Body of pancreas (tissue), 4 donors: ENCODE measurements around the gene UGT1A6. TPM values are rescaled to one million over a fixed set of nuclear protein-coding genes. Genes with fewer than 3 reads are reported as not detected.

Experiments used
- ATAC-seq: fragments of 150-250 bp; one replicate; pipeline ENCODE4 v1.9.1; 2016
- DNase-seq, 4 donors: peaks; one replicate each; pipeline ENCODE4 v3.0.0-alpha.2; 2019
- H3K27ac ChIP-seq, 4 donors: fragments of 200-600 bp; sonication (generic); 1 replicate in 3 of 4; 2 replicates in 1 of 4; pipeline versions ENCODE4 v1.5.1 to v1.6.1; 2016 to 2019; ENCODE audit warnings: mild to moderate bottlenecking in 1 of 4, mixed read lengths in 1 of 4, moderate library complexity in 1 of 4
- H3K27me3 ChIP-seq, 2 donors: fragments of 200-600 bp; sonication (generic); one replicate each; pipeline ENCODE4 v1.6.0; 2016; ENCODE audit warnings: mild to moderate bottlenecking in 1 of 2
- H3K36me3 ChIP-seq, 2 donors: fragments of 200-600 bp; sonication (generic); replicated peaks in 1 of 2; 2 replicates each; pipeline ENCODE4 v1.5.1; 2016; ENCODE audit warnings: low read depth in 2 of 2; ENCODE audit not compliant: insufficient read depth in 1 of 2
- H3K4me1 ChIP-seq: fragments of 200-600 bp; sonication (generic); one replicate; pipeline ENCODE4 v1.6.0; 2016
- H3K4me3 ChIP-seq, 2 donors: fragments of 200-600 bp; sonication (generic); 1 replicate in 1 of 2; 2 replicates in 1 of 2; pipeline ENCODE4 v1.5.1; 2016 to 2019
- H3K9me3 ChIP-seq, 3 donors: fragments of 200-600 bp; sonication (generic); 1 replicate in 2 of 3; 2 replicates in 1 of 3; pipeline ENCODE4 v1.5.1; 2016
- POLR2A ChIP-seq, 3 donors: fragments of 450-650 bp; IDR thresholded peaks; one replicate each; pipeline ENCODE4 v1.6.1; 2016; ENCODE audit warnings: antibody characterized with exemption in 3 of 3, mild to moderate bottlenecking in 2 of 3
- WGBS, 2 donors: methylation state at CpG; one replicate each; pipeline ENCODE4 v1.1.5; 2017; 5-methylcytosine and 5-hydroxymethylcytosine counted together
- intact Hi-C: fragments of 100-400 bp; cut with DNase I; formaldehyde crosslinking; loops from one replicate; pipeline ENCODE4 v1.15.1; 2023
- total RNA-seq, 2 donors: library from RNA; depleted of rRNA; stranded (reverse); fragments of >200 nt; gene quantifications; one replicate each; pipeline ENCODE4 v1.1.0, GENCODE V29; 2016
- TF ChIP-seq, protein P1 (sequence below), 7 experiments: fragments of 450-650 bp in 4 of 7; fragments of 200-600 bp in 3 of 7; sonication (generic) in 3 of 7; IDR thresholded peaks; one replicate each; pipeline ENCODE4 v1.5.1; 2016 to 2019; ENCODE audit warnings: antibody characterized with exemption in 7 of 7

The UGT1A6 gene
- total RNA-seq, 2 donors from 2014 or later: 0.33 TPM; not detected in 1

DNA sequence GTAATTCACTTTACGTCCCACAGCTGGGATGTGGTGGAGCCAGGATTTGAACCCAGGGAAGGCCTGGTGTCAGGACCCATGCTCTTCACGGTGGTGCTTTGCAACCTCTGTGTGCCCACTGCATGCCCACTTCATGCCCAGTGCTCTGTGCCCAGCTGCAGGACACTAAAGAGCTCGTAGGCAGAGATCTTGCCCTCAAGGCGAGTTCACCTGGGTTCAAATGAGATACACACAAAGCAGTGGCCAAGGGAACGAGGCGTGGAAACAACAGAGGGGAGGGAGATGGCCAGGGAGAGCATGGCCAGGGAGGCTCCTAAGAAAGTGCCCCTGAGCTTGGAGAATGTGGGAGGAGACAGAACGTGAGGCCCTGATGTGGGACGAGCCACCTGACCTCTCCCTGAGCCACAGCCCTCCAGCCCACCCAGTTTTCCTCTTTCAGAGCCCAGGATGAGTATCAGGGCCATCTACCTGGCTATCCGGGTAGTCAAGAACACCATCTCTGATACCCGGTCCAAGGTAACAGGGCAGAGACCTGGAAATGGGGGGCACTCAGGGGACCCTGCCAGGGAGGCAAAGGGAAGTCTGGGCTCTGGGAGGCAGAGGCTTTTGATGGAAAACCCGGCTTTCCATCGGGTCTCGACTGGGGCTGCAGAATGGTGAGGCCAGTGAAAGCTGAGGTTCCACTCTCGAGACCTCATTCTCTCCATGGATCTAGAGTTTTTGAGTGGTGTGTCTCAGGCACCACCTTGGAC, 105.8 kb downstream of the UGT1A6 start:
- H3K9me3 ChIP-seq: no peaks in the 10 kb centered on the region
- WGBS, 2 donors: 59 to 72% methylated on average over 13 to 14 of the region's 14 CpGs
- no peak overlapping the region for H3K4me3 ChIP-seq
- no peaks in the 10 kb centered on the region for H3K27me3 ChIP-seq
- H3K4me1 ChIP-seq: no peaks in the 10 kb centered on the region
- H3K36me3 ChIP-seq: no peaks in the 10 kb centered on the region
- intact Hi-C loops: no loop called here
- H3K27ac ChIP-seq: no peak overlapping the region
- DNase-seq: peak in 1 of 4 donors; percentile 3
- ATAC-seq: no peak
- TF ChIP-seq, protein P1, sequence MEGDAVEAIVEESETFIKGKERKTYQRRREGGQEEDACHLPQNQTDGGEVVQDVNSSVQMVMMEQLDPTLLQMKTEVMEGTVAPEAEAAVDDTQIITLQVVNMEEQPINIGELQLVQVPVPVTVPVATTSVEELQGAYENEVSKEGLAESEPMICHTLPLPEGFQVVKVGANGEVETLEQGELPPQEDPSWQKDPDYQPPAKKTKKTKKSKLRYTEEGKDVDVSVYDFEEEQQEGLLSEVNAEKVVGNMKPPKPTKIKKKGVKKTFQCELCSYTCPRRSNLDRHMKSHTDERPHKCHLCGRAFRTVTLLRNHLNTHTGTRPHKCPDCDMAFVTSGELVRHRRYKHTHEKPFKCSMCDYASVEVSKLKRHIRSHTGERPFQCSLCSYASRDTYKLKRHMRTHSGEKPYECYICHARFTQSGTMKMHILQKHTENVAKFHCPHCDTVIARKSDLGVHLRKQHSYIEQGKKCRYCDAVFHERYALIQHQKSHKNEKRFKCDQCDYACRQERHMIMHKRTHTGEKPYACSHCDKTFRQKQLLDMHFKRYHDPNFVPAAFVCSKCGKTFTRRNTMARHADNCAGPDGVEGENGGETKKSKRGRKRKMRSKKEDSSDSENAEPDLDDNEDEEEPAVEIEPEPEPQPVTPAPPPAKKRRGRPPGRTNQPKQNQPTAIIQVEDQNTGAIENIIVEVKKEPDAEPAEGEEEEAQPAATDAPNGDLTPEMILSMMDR (IDR thresholded peaks at IDR 0.05): no peak
- TF ChIP-seq POLR2A (IDR thresholded peaks at IDR 0.05): no peak

DNA sequence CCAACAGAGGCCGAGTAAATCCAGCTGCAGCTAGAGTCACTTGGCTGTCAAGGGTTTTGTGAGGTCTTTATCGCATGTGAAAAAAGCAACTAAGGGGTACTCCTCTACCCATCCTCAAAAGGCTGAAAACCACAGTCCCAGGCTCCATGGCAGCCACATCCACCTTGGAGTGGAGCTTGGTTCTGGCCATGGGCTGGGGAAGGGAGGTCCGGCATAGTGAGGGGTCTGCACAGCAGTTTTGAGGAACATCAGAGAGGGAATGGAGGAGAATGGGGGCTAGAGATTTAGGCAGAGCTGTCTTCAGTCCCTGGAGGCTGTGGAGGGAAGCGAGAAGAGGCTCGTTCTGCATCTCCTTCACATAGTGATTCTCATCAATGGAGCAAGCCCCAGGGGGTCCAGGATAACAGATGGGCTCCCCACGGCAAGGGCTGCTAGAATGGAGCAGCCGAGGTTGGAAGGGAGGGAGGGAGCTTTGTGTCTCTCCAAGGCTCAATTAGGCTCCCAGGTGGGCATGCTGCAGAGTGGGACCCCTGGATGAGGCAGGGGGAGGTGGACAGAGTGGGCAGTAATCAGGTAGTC, 106.5 kb downstream of the UGT1A6 start:
- Histone ChIP-seq H3K9me3 (no peaks in the 10 kb centered on the region), H3K27me3 (no peaks in the 10 kb centered on the region), H3K4me1 (no peaks in the 10 kb centered on the region), H3K4me3 (no peak overlapping the region), H3K27ac (no peak overlapping the region), H3K36me3 (no peaks in the 10 kb centered on the region)
- no peak for ATAC-seq
- WGBS, 2 donors: 46 to 51% methylated on average over 7 of the region's 7 CpGs
- intact Hi-C loops: no loop called here
- no peak for DNase-seq
- TF ChIP-seq, protein P1 (IDR thresholded peaks at IDR 0.05): no peak
- no peak for TF ChIP-seq POLR2A (IDR thresholded peaks at IDR 0.05)

DNA sequence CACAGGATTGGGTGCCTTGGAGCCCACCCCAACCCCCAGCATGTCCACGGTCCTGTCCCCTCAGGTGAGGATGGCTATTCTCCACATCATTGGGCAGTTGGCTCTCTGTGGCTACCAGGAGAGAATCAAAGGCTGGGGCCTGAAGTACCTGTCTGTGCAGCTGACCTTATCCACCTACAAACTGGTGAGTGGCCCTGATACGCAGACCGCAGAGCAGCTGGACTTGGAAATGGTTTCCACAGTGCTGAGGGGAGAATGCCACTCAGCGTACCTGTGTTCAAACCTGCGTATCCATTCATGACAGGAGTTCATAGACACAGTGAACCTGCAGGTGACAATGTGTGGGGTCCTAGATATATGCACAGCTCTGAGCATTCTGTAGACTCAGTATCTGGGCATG, 107.0 kb downstream of the UGT1A6 start:
- intact Hi-C loops: no loop called here
- 46 to 65% methylated on average over 2 to 5 of the region's 5 CpGs for WGBS, 2 donors
- H3K27me3 ChIP-seq: no peaks in the 10 kb centered on the region
- no peaks in the 10 kb centered on the region for H3K4me1 ChIP-seq
- DNase-seq (peak in 1 of 4 donors; percentile 3), ATAC-seq (no peak)
- H3K36me3 ChIP-seq: no peaks in the 10 kb centered on the region
- no peaks in the 10 kb centered on the region for H3K9me3 ChIP-seq
- TF ChIP-seq, protein P1 (IDR thresholded peaks at IDR 0.05): no peak
- TF ChIP-seq POLR2A (IDR thresholded peaks at IDR 0.05): no peak
- no peak overlapping the region for H3K4me3 ChIP-seq
- H3K27ac ChIP-seq: no peak overlapping the region

DNA sequence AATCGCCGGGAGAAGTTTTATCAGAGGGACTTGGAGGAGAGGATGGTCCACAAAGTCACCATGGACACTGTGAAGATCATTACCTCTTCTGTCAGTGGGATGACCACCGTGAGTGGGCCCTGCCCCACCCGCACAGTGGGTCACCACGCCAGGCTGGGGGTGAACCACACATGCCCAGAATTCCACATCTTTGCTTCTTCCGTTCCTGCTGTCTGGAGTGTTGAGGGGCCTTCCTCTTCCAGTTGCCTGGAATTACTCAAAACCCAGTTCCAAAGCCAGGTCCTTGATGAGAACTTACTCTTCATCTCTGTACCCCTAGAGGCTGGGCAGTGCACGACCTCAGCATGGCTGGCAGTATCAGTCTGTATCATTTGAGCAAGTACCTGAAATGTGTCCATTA, 107.5 kb downstream of the UGT1A6 start:
- H3K4me3 ChIP-seq: no peak overlapping the region
- DNase-seq (no peak), ATAC-seq (no peak)
- H3K27ac ChIP-seq: no peak overlapping the region
- no peaks in the 10 kb centered on the region for H3K27me3 ChIP-seq
- H3K9me3 ChIP-seq: no peaks in the 10 kb centered on the region
- 64 to 70% methylated on average over 7 of the region's 7 CpGs for WGBS, 2 donors
- H3K36me3 ChIP-seq: no peaks in the 10 kb centered on the region
- no peaks in the 10 kb centered on the region for H3K4me1 ChIP-seq
- intact Hi-C loops: no loop called here
- TF ChIP-seq POLR2A (IDR thresholded peaks at IDR 0.05): no peak
- TF ChIP-seq, protein P1 (IDR thresholded peaks at IDR 0.05): no peak
